OCI-M2 (cell line): Measurements from ENCODE around the gene IL1RN.
"Not testable (repeated sequence)": the region's sequence is repeated elsewhere in the genome, so short reads cannot be mapped to it uniquely, and the experiment has no call there.

Source experiments
- DNase-seq: peaks from one replicate; lab custom pipeline; 2025; ENCODE audit not compliant: unreplicated experiment; lab: John Stamatoyannopoulos, UW

The IL1RN gene

DNA sequence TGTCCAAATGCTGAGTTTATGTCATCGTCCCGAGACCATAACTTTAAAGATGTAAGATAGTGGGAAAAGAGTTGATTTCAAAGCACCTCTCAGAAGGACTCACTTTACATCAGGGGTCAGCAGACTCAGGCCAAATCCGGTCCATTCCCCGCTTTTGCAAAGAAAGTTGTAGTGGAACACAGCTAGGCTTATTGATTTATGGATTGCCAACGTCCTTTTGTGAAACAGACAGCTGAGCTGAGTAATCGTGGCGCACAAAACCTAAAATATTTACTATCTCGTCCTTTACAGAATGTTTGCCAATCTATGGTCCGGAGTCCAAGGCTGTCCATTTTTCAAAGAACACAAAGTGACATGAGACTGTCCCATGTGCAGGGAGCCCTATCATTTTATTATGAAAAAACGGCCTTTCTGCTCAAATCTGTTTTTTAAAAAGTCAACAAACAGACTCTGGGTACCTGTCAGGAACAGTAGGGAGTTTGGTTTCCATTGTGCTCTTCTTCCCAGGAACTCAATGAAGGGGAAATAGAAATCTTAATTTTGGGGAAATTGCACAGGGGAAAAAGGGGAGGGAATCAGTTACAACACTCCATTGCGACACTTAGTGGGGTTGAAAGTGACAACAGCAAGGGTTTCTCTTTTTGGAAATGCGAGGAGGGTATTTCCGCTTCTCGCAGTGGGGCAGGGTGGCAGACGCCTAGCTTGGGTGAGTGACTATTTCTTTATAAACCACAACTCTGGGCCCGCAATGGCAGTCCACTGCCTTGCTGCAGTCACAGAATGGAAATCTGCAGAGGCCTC lies at the start of gene IL1RN:
IL1RN (plus strand) TSS at position 754 of the 801 bp plus-strand sequence; CDS start at position 781, 27 bp downstream.
- no peak for DNase-seq

- no peak for DNase-seq
Observed at GRCh38 chr2:113077921-113078320, 49.5 kb upstream of the IL1RN start.

GRCh38 chr2:113078350-113078839 lies 49.0 kb upstream of the IL1RN start:
- DNase-seq, result no peak

DNA sequence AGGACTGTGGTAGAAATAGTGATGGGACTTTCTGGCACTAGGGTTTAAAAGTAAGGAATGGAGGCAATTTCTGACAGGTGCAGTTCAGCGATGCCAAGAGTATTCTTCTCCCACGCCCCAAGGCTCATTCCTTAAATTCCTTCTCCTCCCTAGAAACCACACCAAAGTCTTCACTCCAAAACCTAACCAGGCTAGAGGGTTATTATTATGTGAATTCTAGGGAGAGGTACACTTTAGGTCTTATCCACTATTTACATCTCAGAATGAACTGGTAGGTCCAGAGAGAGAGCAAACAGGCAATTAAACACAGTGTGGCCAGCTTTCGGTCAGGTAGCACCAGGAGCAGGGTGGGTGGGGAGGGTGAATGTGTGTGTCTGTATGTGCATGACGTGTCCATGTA lies 48.3 kb upstream of the IL1RN start:
- DNase-seq, result no peak

- DNase-seq, result no peak
Observed at GRCh38 chr2:113080134-113080533, 47.3 kb upstream of the IL1RN start.

DNA sequence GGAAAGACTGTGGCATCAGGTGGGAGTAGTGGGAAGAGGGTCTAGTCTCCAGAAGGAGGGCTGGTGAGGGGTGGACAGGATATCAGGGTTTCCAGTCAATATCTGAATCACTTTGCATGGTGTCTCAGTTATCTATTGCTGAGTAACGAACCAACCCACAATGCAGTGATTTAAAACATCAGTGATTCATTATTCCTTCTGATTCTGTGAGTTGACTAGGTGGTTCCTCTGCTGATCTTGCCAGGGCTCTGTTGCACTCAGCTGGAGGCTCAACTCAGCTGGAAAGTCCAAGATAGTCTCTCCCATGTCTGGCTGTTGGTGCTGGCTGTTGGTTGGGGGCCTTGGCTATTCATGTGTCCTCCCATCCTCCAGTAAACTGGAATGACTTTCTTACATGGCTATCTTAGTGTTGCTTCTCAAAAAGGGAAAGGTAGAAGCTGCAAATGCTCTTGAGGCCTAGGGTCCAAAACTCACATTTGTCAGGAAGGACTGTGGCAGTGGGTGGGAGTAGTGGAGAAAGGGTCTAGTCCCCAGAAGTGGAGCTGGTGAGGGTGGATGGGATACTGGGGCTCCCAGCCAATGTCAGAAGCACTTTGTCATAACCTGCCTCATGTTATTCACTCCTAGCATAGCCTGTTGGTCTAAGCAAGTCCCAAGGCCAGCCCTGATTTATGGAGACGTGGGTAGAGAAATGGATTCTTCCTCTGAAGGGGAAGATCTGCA lies 45.7 kb upstream of the IL1RN start:
- no peak for DNase-seq

GRCh38 chr2:113083296-113083695 lies 44.1 kb upstream of the IL1RN start:
- DNase-seq, result no peak

- no peak for DNase-seq
Observed at GRCh38 chr2:113084249-113085000, 43.0 kb upstream of the IL1RN start.

DNA sequence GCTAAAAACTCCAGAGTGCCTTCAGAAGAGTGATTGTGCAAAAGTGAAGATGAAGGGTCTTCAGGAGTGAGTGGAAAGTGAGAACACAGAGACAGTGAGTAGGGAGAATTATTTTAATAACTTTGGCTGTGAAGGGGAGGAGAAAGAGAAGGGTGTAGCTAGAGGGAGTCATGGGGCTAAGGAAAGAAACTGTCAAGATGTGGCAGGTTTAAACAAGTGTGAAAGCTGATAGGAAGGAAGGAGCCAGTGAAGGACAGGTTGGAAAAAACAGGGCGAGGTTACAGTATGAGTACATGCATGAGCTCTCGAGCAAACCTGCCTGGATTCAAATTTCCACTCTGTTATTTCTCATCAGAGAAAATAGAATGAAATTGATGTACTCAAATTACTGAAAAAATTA lies 41.9 kb upstream of the IL1RN start:
- DNase-seq, result no peak

DNA sequence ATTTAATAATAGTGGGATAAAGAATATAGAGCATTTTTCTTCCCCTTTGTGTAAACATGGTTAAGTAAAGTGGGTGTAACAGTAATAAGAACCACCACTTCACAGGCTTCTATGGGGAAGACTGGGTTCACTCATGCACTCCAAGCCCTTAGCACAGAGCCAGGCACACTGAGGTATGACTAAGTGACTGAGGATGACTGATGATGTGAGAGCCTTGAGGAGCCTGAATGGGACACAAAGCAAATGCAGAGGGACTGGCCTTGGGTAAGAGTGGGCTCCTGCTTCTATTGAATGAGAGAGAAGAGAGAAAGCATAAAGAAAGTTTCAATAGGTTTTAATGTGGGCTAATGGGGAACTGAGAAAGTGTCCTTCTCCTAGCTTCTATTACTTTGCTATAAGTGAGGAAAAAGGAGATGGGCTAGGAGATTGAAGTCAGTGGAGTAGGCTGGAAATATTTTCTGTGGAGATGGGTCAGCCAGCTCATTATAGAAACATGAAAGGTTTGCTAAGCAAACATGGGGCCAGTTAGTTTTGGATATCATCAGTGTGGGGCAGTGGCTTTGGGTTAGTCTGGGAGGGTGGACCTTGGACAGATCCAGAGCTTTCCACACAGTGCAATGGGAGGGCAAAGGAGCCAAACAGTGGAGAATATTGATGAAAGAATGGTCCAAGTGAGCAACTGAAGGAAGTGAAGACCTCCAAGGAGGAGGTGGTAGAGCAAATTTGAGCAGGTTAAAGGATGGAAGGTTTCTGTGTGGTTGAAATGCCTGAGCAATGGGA lies 39.0 kb upstream of the IL1RN start:
- no peak for DNase-seq

- DNase-seq, result no peak
Observed at GRCh38 chr2:113089916-113090315, 37.5 kb upstream of the IL1RN start.

- DNase-seq, result no peak
Observed at GRCh38 chr2:113091231-113091896, 36.0 kb upstream of the IL1RN start.

DNA sequence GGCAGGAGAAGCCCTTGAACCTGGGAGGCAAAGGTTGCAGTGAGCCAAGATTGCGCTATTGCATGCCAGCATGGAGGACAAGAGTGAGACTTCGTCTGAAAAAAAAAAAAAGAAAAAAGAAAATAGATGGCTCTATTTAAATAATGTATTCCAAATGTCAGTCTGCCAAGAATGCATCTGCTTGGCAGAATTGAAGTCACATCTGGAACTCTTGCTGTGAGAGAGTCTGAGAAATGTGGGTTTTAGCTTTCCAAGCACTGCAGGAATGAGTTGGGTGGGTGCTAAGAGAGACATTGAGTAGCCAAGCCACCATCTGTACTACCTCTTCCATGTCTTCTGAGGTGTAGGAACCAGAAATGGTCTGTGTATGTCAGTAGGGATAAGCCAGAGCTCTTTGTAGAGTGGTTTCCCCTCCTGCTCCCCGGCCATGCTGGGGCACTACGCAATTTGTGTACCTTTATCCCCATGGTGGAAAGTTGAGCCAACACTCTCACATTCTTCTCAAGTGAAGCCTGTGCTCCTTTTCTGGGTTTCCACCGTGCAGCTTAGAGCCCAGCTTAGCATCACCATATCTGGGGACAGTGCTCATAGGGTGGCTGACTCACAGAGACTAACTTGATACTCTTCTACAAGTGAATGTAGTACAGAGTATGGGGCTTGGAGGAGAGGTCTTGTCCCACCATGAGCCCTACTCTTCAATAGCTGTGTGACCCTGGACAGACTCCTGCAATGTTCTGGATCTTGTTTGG lies 34.4 kb upstream of the IL1RN start:
- DNase-seq, result no peak

- no peak for DNase-seq
Observed at GRCh38 chr2:113093613-113093977, 33.8 kb upstream of the IL1RN start.

GRCh38 chr2:113096306-113096705 lies 31.1 kb upstream of the IL1RN start:
- DNase-seq, result not testable (repeated sequence)

GRCh38 chr2:113096842-113097618 lies 30.4 kb upstream of the IL1RN start:
- not testable (repeated sequence) for DNase-seq

DNA sequence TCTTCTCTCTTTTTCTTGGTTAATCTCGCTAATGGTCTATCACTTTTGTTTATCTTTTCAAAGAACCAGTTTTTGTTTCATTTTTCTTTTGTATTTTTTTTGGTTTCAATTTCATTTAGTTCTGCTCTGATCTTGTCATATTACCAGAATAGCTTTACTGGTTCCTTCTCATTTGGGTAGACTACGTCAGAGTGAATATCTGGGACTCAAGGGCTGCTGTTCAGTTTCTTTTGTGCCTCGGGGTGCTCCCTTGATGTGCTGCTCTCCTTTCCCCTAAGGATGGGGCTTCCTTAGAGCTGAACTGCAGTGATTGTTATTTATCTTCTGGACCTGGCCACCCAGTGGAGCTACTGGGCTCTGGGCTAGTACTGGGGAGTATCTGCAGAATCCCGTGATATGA lies 29.4 kb upstream of the IL1RN start:
- DNase-seq, result no peak

- no peak for DNase-seq
Observed at GRCh38 chr2:113098532-113098931, 28.9 kb upstream of the IL1RN start.

DNA sequence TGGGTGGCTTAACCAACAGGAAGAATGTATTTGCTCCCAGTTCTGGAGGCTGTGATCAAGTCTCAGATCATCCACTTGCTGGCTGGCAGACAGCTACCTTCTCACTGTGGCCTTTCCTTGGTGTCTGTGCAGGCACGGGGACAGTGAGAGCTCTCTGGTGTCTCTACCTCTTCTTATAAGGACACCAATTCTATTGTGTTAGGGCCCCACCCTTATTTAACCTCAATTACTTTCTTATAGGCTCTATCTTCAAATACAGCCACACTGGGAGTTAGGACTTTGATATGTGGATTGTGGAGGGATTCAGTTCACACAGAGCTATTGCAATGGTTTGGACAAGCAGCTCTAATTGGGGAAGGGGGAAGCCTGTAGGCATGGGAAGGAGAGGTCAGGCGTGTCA lies 25.3 kb upstream of the IL1RN start:
- DNase-seq, result no peak
